Posterior vena cava (tissue), 2 donors: ENCODE data around the gene CDC42EP4. TPM values are rescaled to one million over a fixed set of nuclear protein-coding genes. Genes with fewer than 3 reads are reported as not detected.

Experiments
- DNase-seq: peaks from one replicate; pipeline ENCODE4 v3.0.0-alpha.2; 2020; ENCODE audit warnings: low spot score
- intact Hi-C, 2 donors: fragments of 100-400 bp; cut with DNase I; formaldehyde crosslinking; loops; one replicate each; pipeline versions ENCODE4 v1.14.1 to v1.14.2; 2022 to 2023
- long read RNA-seq, 2 donors: library from polyadenylated mRNA; unstranded; transcript quantifications; one replicate each; pipeline ENCODE4 v2.0.0, GENCODE V29; 2020 to 2021
- total RNA-seq, 2 donors: library from RNA; stranded (reverse); fragmentation: NEBNext Ultra II Directional; extraction: Animal tissue kit (Norgen Biotek cat#: 25700); gene quantifications; one replicate each; pipeline ENCODE4 v1.2.1, GENCODE V29; 2021
- donor health status: DM: yes; HTN: yes; CAD: no.
- donor health status: DM: yes; HTN: yes; CAD: no.

Gene CDC42EP4, protein sequence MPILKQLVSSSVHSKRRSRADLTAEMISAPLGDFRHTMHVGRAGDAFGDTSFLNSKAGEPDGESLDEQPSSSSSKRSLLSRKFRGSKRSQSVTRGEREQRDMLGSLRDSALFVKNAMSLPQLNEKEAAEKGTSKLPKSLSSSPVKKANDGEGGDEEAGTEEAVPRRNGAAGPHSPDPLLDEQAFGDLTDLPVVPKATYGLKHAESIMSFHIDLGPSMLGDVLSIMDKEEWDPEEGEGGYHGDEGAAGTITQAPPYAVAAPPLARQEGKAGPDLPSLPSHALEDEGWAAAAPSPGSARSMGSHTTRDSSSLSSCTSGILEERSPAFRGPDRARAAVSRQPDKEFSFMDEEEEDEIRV
- total RNA-seq: 10 to 100 TPM; 32.6 to 45.1 TPM
- long read RNA-seq, donor 1, transcript CDC42EP4-201 (2 exons, 3,272 nt): major isoform, 5 of 23 reads
- long read RNA-seq, donor 1, partial matches to known transcripts: 17 of 23 reads
- long read RNA-seq, donor 1, other reads (novel, unspliced or antisense): 0 of 23 reads
- long read RNA-seq, donor 2, transcript CDC42EP4-201 (2 exons, 3,272 nt): major isoform, 84 of 132 reads
- long read RNA-seq, donor 2, partial matches to known transcripts: 0 of 132 reads
- long read RNA-seq, donor 2, other reads (novel, unspliced or antisense): 44 of 132 reads

DNA sequence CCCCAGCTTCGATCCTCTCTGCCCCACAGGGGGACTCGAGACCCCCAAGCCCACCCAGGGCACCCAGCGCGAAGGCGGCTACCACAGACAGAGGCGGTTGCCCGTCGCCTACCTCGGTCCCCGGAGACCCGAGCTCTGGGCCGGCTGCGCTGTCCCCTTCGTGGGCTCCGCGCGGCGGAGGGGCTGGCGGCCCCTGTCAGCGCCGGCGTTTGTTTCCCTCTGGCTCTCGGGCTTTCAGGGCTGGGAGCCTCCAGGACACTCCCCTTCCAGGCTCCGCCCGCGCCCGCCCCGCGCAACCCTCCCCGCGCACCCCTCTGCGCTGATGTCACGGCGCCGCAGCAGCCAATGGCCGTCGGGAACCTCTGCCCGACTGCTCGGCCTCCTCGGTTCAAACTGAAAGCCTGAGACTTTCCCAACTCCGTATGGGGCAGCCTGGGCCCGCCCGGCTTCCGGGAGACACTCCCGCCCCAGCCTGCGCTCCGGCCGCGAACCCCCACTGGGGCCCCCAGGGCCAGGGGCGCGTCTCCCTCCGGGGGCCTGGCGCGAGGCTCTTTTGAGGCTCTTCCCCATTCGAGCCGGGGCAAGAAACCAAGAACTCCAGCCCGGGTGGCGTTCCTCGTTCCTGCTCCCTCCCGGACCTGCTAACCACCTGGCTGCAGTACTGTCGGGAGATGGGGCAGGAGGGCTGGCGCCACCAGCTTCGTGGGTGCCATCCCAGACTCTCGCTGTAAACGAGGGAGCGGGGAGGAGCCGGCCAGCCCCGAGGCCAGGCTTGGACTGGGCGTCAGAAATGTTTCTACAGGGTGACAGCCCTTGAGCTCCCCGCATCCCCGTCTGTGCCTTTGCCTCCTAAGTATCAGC, at the start of gene CDC42EP4:
Gene CDC42EP4 (minus strand): TSS at position 221 of the 861 bp plus-strand sequence. CDS start 25,501 bp downstream, outside the sequence.
- intact Hi-C loops: loop anchor here in 1 of 2 donors (5.0 kb wide), 1 partner anchor 35 kb away; no protein-coding TSS in a partner anchor
- DNase-seq: peak; percentile 99

DNA sequence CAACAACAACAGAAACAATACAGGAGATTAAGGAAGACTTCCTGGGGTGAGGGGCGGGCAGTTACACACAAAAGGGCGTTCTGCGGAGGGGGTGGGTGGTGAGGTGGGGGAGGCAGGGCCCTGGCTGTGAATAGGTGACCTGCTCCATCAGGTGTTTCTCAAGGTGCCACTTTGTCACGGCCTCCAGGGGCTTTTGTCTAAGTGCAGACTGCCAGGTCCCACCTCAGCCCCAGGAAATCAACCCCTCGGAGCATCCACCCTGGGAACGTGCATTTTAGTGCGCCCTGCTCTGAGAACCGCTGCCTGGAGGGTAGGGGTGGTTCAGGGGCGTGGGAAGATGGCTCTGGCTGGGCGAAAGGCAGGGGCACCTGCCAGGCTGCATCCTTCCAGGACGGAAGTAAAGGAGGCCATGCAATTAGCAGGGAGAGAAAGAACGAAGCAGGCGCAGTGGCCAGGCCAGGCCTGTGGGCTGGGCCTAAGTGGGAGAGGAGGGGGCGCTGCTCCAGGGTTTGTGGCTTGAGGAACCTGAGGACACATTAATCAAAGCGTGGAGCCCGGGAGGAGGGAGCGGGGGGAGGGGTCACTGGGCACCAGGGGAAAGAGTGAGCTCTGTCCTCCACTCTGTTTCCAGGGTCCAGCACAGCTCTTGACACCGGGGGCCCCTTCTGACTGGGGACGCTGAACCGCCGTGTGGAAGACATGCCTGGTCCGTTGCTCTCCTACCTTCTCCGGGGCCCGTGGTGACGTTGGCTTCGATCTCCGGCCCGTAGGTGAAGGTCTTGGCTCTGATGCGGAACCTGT, 49.4 kb upstream of the CDC42EP4 start:
- intact Hi-C loops: no loop called here
- no peak for DNase-seq

GRCh38 chr17:73359987-73360410, 48.2 kb upstream of the CDC42EP4 start:
- DNase-seq: no peak
- intact Hi-C loops: no loop called here

GRCh38 chr17:73359352-73359751, 47.6 kb upstream of the CDC42EP4 start:
- intact Hi-C loops: no loop called here
- DNase-seq: no peak

DNA sequence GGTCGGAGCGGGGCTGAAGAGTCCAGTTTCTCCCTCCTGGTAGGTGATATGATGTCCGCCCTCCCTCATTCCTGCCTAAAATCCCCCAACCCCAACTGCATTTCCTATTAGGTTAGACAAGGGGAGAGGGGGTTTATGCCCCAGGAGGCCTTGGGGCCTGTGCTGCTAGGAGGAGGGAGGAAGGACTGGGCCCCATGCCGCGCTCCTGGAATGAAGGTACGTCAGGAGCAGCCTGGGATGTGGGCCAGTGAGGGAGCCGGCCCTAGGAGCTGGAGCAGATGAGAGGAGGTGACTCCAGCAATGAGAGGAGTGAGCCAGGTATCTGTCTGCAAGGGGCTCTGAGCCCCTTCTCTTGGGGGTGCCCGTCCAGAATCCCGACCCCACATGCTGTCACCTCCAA, 46.9 kb upstream of the CDC42EP4 start:
- intact Hi-C loops: no loop called here

GRCh38 chr17:73357981-73358380, 46.2 kb upstream of the CDC42EP4 start:
- intact Hi-C loops: no loop called here
- DNase-seq: no peak

More for the DNA sequence above, 46.9 kb upstream of the CDC42EP4 start:
- no peak for DNase-seq

DNA sequence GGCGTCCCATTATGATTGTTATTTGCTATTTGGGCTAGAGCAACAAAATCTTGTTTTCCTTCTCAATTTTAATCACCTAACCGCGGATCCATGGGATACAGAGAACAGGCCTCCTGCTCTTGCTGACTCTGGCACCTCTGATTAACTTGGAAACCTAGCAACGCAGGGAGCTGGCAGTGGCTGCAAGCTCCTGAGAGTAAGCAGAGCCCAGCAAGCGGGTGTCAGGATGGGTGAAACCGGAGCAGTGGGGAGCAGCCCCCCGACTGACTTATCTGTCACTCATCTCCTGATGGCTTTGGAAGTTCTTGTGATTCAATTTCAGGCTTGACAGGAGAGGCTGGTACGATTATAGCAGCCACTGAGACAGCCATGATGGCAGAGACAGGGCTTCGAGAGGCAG, 45.5 kb upstream of the CDC42EP4 start:
- intact Hi-C loops: no loop called here
- DNase-seq: no peak

- intact Hi-C loops: no loop called here
- DNase-seq: no peak
Observed at GRCh38 chr17:73356561-73357170, 44.9 kb upstream of the CDC42EP4 start.

- intact Hi-C loops: no loop called here
- DNase-seq: no peak
Observed at GRCh38 chr17:73354423-73355284, 42.9 kb upstream of the CDC42EP4 start.

GRCh38 chr17:73352261-73352660, 40.5 kb upstream of the CDC42EP4 start:
- intact Hi-C loops: no loop called here
- no peak for DNase-seq

- intact Hi-C loops: no loop called here
- DNase-seq: no peak
Observed at GRCh38 chr17:73351764-73352163, 40.0 kb upstream of the CDC42EP4 start.

DNA sequence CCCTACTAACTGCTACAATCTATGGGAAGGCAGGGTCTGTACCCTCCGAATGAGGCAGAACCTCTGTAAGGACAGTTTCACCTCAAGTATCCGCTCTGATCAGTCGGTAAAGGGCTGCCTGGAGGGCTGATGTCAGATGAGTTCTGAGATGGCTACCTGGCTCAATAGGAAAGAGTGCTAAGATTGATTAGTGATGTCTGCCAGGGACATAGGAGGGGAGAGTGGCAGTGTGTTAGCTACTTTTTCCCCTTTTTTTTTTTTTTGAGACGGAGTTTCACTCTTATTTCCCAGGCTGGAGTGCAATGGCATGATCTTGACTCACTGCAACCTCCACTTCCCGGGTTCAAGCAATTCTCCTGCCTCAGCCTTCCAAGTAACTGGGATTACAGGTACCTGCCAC, 39.1 kb upstream of the CDC42EP4 start:
- intact Hi-C loops: no loop called here
- DNase-seq: no peak

GRCh38 chr17:73349647-73350046, 37.8 kb upstream of the CDC42EP4 start:
- no peak for DNase-seq
- intact Hi-C loops: loop anchor here in 1 of 2 donors (5.0 kb wide), 1 partner anchor 37 kb away; the partner anchor contains the start of gene CDC42EP4

DNA sequence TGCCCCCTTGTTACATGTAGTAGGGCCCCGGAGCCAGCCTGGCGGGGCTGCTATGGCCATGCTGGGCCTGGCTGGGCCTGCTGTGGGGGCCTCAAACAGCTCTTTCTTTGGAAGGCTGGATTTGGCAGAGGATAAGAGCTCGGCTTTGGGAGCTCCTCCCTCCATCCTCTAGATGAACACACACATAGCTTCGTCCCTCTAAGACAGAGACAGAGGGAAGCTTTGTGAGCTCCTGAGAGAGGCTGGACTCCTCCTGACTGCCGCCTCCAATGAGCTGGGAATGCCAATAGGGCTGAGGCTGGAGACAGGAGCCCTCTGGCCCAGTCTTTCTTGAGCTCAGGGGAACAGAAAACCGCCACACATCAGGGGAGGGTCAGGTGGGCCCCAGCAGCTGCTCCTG, 37.3 kb upstream of the CDC42EP4 start:
- intact Hi-C loops: loop anchor here in 1 of 2 donors (5.0 kb wide), 1 partner anchor 37 kb away; the partner anchor contains the start of gene CDC42EP4
- DNase-seq: no peak

DNA sequence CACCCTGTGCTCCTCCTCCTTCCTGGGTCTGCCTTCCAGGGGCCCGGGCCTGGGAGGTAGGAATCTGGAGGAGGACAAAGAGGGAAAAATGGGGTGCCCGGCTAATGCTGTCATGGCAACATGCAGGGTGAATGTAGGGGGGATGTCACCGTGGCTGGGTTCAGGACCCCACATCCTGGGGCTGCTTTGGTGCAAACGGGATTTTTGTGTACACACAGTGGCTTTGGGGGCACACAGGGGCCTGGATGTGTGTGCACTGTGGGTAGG, 37.0 kb upstream of the CDC42EP4 start:
- intact Hi-C loops: loop anchor here (1.0 to 5.0 kb wide), 2 partner anchors 31 to 36 kb away; partner anchors contain the start of gene CDC42EP4 (in 1 of the 2)
- DNase-seq: no peak

DNA sequence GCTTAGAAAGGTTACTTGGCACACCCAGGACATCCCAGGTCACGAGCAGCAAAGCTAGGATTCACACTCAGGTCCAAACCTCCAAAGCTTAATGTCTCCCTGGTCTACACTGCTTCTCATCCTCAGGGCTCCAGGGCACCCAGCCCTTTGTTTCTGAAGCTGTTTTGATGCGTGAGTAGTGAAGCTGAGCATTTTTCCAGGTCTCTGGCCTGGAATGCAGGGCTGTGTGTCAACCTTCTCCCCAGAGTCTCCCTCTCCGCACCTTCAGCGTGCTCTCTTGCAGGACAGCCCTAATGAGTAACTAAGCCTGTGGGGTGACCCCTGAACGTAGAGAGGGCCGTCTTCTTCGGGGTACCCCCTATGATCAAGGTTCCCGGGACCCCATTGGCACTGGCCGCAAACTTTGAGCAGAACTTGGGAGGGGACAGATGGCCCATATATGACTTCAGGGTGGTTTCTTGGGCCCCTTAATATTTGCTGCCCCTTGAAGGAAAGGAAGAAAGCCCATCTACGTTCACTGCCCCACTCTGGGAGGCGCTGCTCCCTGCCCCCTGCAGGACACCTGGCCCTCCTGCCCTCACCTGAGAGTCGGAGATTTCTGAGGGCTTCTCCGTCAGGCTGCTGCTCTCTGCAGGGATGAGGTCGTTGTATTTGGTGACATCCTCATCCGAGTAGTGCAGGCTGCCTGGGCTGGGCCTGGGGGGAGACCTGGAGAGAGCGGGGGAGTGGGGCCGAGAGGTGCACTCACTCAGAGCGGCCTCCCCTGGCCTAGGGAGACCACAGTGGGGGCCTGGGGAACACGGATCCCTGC, 36.4 kb upstream of the CDC42EP4 start:
- no peak for DNase-seq
- intact Hi-C loops: loop anchor here (1.0 to 5.0 kb wide), 2 partner anchors 31 to 36 kb away; partner anchors contain the start of gene CDC42EP4 (in 1 of the 2)

- no peak for DNase-seq
- intact Hi-C loops: loop anchor here in 1 of 2 donors (5.0 kb wide), 1 partner anchor 35 kb away; the partner anchor contains the start of gene CDC42EP4
Observed at GRCh38 chr17:73347351-73347750, 35.5 kb upstream of the CDC42EP4 start.
